HEK293T (cell line): ENCODE results near the gene CD96.

Source experiments
- ARNT ChIP-seq: fragments of 450-650 bp; IDR thresholded peaks from 2 replicates; pipeline ENCODE4 v1.6.1; 2017; ENCODE audit warnings: mild to moderate bottlenecking
- BHLHE40 ChIP-seq: fragments of 450-650 bp; IDR thresholded peaks from 2 replicates; pipeline ENCODE4 v1.6.1; 2016; ENCODE audit warnings: mild to moderate bottlenecking, moderate library complexity, borderline replicate concordance
- LEF1 ChIP-seq: fragments of 450-650 bp; IDR thresholded peaks from 2 replicates; pipeline ENCODE4 v1.6.1; 2017; ENCODE audit warnings: mild to moderate bottlenecking, borderline replicate concordance
- SP1 ChIP-seq: fragments of 450-650 bp; IDR thresholded peaks from 2 replicates; pipeline ENCODE4 v1.6.1; 2017
- TF ChIP-seq, protein P1 (sequence below): fragments of 450-650 bp; IDR thresholded peaks from 2 replicates; pipeline ENCODE4 v1.6.1; 2016

DNA sequence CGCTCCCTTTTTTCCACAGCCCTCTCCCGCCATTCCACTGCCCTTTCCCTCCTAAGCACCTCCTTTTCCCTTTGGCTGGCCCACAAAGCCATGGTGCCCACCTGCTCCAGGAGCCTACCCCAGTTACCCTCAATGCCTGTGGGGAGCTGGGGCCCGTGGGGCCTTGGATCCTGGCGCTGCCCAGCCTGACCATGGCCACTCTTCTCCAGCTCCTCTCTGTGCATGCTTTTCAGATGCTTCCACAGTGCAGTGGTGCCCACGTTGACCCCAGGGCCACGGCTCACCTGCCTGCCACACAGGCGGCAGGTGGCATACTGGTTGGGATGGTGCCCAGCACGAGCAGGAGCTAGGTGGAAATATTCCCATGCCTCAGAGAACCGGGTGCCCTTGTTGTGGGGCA, 51.7 kb downstream of the CD96 start:
- TF ChIP-seq SP1: no peak
- TF ChIP-seq BHLHE40: no peak
- no peak for TF ChIP-seq LEF1
- TF ChIP-seq ARNT: no peak
- TF ChIP-seq, protein P1, sequence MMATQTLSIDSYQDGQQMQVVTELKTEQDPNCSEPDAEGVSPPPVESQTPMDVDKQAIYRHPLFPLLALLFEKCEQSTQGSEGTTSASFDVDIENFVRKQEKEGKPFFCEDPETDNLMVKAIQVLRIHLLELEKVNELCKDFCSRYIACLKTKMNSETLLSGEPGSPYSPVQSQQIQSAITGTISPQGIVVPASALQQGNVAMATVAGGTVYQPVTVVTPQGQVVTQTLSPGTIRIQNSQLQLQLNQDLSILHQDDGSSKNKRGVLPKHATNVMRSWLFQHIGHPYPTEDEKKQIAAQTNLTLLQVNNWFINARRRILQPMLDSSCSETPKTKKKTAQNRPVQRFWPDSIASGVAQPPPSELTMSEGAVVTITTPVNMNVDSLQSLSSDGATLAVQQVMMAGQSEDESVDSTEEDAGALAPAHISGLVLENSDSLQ: no peak
